GM23338 (cell line): ENCODE data around the gene GSAP. TPM values are rescaled to one million over a fixed set of nuclear protein-coding genes. Genes with fewer than 3 reads are reported as not detected.

Experiments
- ATAC-seq: fragments of 200-7000 bp; cut with Tn5 transposase; 3 replicates; pipeline ENCODE4 v1.9.1; 2020
- DNase-seq: peaks from one replicate; pipeline ENCODE4 v3.0.0-alpha.2; 2015; ENCODE audit warnings: low spot score
- H2AFZ ChIP-seq: fragments of 200-600 bp; sonication (generic); 2 replicates; pipeline ENCODE4 v1.8.0; 2016; ENCODE audit warnings: antibody characterized with exemption, mild to moderate bottlenecking, moderate library complexity
- H3F3A ChIP-seq: fragments of 200-600 bp; sonication (generic); replicated peaks from 2 replicates; pipeline ENCODE4 v1.8.0; 2017; ENCODE audit warnings: antibody characterized with exemption, mixed run types, low read depth
- H3K27ac ChIP-seq: fragments of 200-600 bp; sonication (generic); 2 replicates; pipeline ENCODE4 v1.6.1; 2016; ENCODE audit warnings: low read depth
- H3K27me3 ChIP-seq: fragments of 200-600 bp; sonication (generic); 2 replicates; pipeline ENCODE4 v1.8.0; 2016; ENCODE audit warnings: mild to moderate bottlenecking, mixed run types, moderate library complexity; ENCODE audit not compliant: insufficient read depth
- H3K36me3 ChIP-seq: fragments of 200-600 bp; sonication (generic); 2 replicates; pipeline ENCODE4 v1.8.0; 2016; ENCODE audit warnings: mild to moderate bottlenecking; ENCODE audit not compliant: insufficient read depth
- H3K4me1 ChIP-seq: fragments of 200-600 bp; sonication (generic); 2 replicates; pipeline ENCODE4 v1.8.0; 2016; ENCODE audit warnings: mild to moderate bottlenecking, moderate library complexity; ENCODE audit not compliant: insufficient read depth
- H3K4me2 ChIP-seq: fragments of 200-600 bp; sonication (generic); 2 replicates; pipeline ENCODE4 v1.7.1; 2017; ENCODE audit warnings: mixed run types
- H3K4me3 ChIP-seq: fragments of 200-600 bp; sonication (generic); 2 replicates; pipeline ENCODE4 v1.6.1; 2016; ENCODE audit warnings: mixed run types
- H3K79me2 ChIP-seq: fragments of 200-600 bp; sonication (generic); replicated peaks from 2 replicates; pipeline ENCODE4 v1.8.0; 2017; ENCODE audit warnings: mild to moderate bottlenecking; ENCODE audit not compliant: insufficient read depth
- H3K9me2 ChIP-seq: fragments of 200-600 bp; sonication (generic); 2 replicates; pipeline ENCODE4 v1.8.0; 2017; ENCODE audit not compliant: insufficient read depth
- H4K20me1 ChIP-seq: fragments of 200-600 bp; sonication (generic); replicated peaks from 2 replicates; pipeline ENCODE4 v1.8.0; 2017; ENCODE audit warnings: mild to moderate bottlenecking; ENCODE audit not compliant: insufficient read depth
- H3K27ac Mint-ChIP-seq: 2 replicates; pipeline ENCODE4 v1.8.0; 2020; ENCODE audit warnings: inconsistent platforms, mild to moderate bottlenecking, moderate library complexity, mixed read lengths
- H3K27me3 Mint-ChIP-seq: 3 replicates; pipeline ENCODE4 v1.8.0; 2022; ENCODE audit warnings: low read depth, mild to moderate bottlenecking, moderate library complexity, mixed read lengths, inconsistent platforms; ENCODE audit not compliant: insufficient read depth, poor library complexity
- H3K36me3 Mint-ChIP-seq: 3 replicates; pipeline ENCODE4 v1.8.0; 2021; ENCODE audit warnings: low read depth, mild to moderate bottlenecking, inconsistent platforms, moderate library complexity, mixed read lengths
- H3K4me1 Mint-ChIP-seq: 3 replicates; pipeline ENCODE4 v1.8.0; 2020; ENCODE audit warnings: mild to moderate bottlenecking, inconsistent platforms, mixed read lengths
- H3K4me3 Mint-ChIP-seq: 3 replicates; pipeline ENCODE4 v1.8.0; 2021; ENCODE audit warnings: moderate library complexity, mild to moderate bottlenecking, inconsistent platforms, mixed read lengths
- H3K9me3 Mint-ChIP-seq: 3 replicates; pipeline ENCODE4 v1.8.0; 2020; ENCODE audit warnings: moderate library complexity, mild to moderate bottlenecking, inconsistent platforms, mixed read lengths
- CREB1 ChIP-seq: fragments of 250-450 bp; sonication (Bioruptor Pico); IDR thresholded peaks from 2 replicates; pipeline ENCODE4 v1.5.0; 2020; ENCODE audit warnings: low read depth, mild to moderate bottlenecking, moderate library complexity
- EZH2 ChIP-seq: fragments of 200-600 bp; sonication (generic); IDR thresholded peaks from one replicate; pipeline ENCODE4 v1.8.0; 2017; ENCODE audit warnings: antibody characterized with exemption, mild to moderate bottlenecking, low read depth; ENCODE audit not compliant: unreplicated experiment
- EZH2phosphoT487 ChIP-seq: fragments of 200-600 bp; sonication (generic); IDR thresholded peaks from one replicate; pipeline ENCODE4 v1.8.1; 2018; ENCODE audit warnings: antibody characterized with exemption; ENCODE audit not compliant: unreplicated experiment
- JUNB ChIP-seq: IDR thresholded peaks from one replicate; pipeline ENCODE4 v1.6.1; 2016; ENCODE audit warnings: antibody characterized with exemption; ENCODE audit not compliant: unreplicated experiment
- NANOG ChIP-seq: IDR thresholded peaks from 2 replicates; pipeline ENCODE4 v1.6.1; 2016; ENCODE audit warnings: antibody characterized with exemption, borderline replicate concordance
- POLR2AphosphoS5 ChIP-seq: IDR thresholded peaks from 2 replicates; pipeline ENCODE4 v1.6.1; 2016; ENCODE audit warnings: antibody characterized with exemption, low read depth
- STAT1 ChIP-seq: IDR thresholded peaks from one replicate; pipeline ENCODE4 v1.6.1; 2016; ENCODE audit warnings: antibody characterized with exemption; ENCODE audit not compliant: unreplicated experiment
- ZNF114 ChIP-seq: fragments of 250-450 bp; sonication (Bioruptor Pico); IDR thresholded peaks from 2 replicates; pipeline ENCODE4 v1.5.0; 2020; ENCODE audit warnings: mild to moderate bottlenecking, moderate library complexity
- ZNF331 ChIP-seq: fragments of 250-450 bp; sonication (Bioruptor Pico); IDR thresholded peaks from 2 replicates; pipeline ENCODE4 v1.5.0; 2020; ENCODE audit warnings: low read depth, mild to moderate bottlenecking, moderate library complexity
- polyA plus RNA-seq: library from polyadenylated mRNA; unstranded; fragments of >200 nt; fragmentation: Nextera tagmentation; extraction: Ambion mirVana; gene quantifications from 2 replicates; pipeline ENCODE4 v1.2.1, GENCODE V29; 2016
- total RNA-seq: library from RNA; depleted of rRNA; stranded (reverse); fragments of >200 nt; shearing (Covaris generic); gene quantifications from 2 replicates; pipeline ENCODE4 v1.2.3, GENCODE V29; 2014
- TF ChIP-seq, protein P1 (sequence below): fragments of 250-450 bp; sonication (Bioruptor Pico); IDR thresholded peaks from 2 replicates; pipeline ENCODE4 v1.5.0; 2020; ENCODE audit warnings: mild to moderate bottlenecking, moderate library complexity
- TF ChIP-seq, protein P2 (sequence below): IDR thresholded peaks from 2 replicates; pipeline ENCODE4 v1.6.1; 2016; ENCODE audit warnings: antibody characterized with exemption
- TF ChIP-seq, protein P3 (sequence below), 2 experiments: fragments of 200-600 bp in 1 of 2; sonication (generic) in 1 of 2; conservative IDR thresholded peaks; 2 replicates each; pipeline versions ENCODE4 v1.5.1 to v1.6.1; 2016 to 2017; ENCODE audit warnings: antibody characterized with exemption in 2 of 2, low read depth in 2 of 2, mild to moderate bottlenecking in 2 of 2, moderate library complexity in 1 of 2
- TF ChIP-seq, protein P4 (sequence below): IDR thresholded peaks from one replicate; pipeline ENCODE4 v1.6.1; 2018; ENCODE audit warnings: antibody characterized with exemption; ENCODE audit not compliant: unreplicated experiment

The GSAP gene
- total and polyA plus RNA-seq, 2 experiments from 2014 or later = 0.63 to 1.1 TPM

DNA sequence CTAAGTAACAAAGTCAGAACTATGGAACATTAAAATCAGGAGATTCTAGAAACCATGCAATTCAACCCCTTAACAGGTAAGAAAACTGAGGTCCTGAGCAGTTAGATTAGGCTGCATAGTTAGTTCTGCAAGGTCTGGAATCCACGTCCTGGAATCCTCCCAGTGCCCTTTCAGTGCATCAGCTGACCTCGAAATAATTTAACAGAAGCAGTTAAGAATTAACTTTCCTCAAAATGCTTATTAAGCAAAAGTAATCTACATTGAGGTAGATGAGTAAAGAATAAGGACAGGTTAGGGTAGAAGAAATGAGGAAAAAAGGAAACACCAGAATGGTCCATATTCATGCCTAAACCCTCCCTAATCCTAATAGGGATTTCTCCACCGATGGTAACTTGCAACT, 37.6 kb downstream of the GSAP start:
- no peaks in the 10 kb centered on the region; the same call in 1 of the 3 replicates for H3K4me1 Mint-ChIP-seq
- Histone ChIP-seq H3K4me2 (no peak overlapping the region), H2AFZ (no peak overlapping the region), H3K36me3 (no peaks in the 10 kb centered on the region), H3K27ac (no peak overlapping the region), H3K9me2 (no peaks in the 10 kb centered on the region; the same call in 1 of the 2 replicates), H3K4me1 (no peaks in the 10 kb centered on the region), H4K20me1 (no peaks in the 10 kb centered on the region), H3K27me3 (no peaks in the 10 kb centered on the region), H3K79me2 (no peaks in the 10 kb centered on the region), H3F3A (no peaks in the 10 kb centered on the region), H3K4me3 (no peak overlapping the region)
- DNase-seq = no peak
- H3K27ac Mint-ChIP-seq = no peak overlapping the region
- no peak overlapping the region for H3K4me3 Mint-ChIP-seq
- H3K36me3 Mint-ChIP-seq = no peaks in the 10 kb centered on the region
- no peak for ATAC-seq
- H3K27me3 Mint-ChIP-seq = peaks cover 2% of the 10 kb centered on the region
- TF ChIP-seq JUNB (no peak), EZH2phosphoT487 (no peak), EZH2 (no peak), CREB1 (CRISPR knock-in tag) (no peak), ZNF331 (CRISPR knock-in tag) (no peak), POLR2AphosphoS5 (no peak), ZNF114 (CRISPR knock-in tag) (no peak), STAT1 (no peak), NANOG (no peak)
- TF ChIP-seq, protein P1, sequence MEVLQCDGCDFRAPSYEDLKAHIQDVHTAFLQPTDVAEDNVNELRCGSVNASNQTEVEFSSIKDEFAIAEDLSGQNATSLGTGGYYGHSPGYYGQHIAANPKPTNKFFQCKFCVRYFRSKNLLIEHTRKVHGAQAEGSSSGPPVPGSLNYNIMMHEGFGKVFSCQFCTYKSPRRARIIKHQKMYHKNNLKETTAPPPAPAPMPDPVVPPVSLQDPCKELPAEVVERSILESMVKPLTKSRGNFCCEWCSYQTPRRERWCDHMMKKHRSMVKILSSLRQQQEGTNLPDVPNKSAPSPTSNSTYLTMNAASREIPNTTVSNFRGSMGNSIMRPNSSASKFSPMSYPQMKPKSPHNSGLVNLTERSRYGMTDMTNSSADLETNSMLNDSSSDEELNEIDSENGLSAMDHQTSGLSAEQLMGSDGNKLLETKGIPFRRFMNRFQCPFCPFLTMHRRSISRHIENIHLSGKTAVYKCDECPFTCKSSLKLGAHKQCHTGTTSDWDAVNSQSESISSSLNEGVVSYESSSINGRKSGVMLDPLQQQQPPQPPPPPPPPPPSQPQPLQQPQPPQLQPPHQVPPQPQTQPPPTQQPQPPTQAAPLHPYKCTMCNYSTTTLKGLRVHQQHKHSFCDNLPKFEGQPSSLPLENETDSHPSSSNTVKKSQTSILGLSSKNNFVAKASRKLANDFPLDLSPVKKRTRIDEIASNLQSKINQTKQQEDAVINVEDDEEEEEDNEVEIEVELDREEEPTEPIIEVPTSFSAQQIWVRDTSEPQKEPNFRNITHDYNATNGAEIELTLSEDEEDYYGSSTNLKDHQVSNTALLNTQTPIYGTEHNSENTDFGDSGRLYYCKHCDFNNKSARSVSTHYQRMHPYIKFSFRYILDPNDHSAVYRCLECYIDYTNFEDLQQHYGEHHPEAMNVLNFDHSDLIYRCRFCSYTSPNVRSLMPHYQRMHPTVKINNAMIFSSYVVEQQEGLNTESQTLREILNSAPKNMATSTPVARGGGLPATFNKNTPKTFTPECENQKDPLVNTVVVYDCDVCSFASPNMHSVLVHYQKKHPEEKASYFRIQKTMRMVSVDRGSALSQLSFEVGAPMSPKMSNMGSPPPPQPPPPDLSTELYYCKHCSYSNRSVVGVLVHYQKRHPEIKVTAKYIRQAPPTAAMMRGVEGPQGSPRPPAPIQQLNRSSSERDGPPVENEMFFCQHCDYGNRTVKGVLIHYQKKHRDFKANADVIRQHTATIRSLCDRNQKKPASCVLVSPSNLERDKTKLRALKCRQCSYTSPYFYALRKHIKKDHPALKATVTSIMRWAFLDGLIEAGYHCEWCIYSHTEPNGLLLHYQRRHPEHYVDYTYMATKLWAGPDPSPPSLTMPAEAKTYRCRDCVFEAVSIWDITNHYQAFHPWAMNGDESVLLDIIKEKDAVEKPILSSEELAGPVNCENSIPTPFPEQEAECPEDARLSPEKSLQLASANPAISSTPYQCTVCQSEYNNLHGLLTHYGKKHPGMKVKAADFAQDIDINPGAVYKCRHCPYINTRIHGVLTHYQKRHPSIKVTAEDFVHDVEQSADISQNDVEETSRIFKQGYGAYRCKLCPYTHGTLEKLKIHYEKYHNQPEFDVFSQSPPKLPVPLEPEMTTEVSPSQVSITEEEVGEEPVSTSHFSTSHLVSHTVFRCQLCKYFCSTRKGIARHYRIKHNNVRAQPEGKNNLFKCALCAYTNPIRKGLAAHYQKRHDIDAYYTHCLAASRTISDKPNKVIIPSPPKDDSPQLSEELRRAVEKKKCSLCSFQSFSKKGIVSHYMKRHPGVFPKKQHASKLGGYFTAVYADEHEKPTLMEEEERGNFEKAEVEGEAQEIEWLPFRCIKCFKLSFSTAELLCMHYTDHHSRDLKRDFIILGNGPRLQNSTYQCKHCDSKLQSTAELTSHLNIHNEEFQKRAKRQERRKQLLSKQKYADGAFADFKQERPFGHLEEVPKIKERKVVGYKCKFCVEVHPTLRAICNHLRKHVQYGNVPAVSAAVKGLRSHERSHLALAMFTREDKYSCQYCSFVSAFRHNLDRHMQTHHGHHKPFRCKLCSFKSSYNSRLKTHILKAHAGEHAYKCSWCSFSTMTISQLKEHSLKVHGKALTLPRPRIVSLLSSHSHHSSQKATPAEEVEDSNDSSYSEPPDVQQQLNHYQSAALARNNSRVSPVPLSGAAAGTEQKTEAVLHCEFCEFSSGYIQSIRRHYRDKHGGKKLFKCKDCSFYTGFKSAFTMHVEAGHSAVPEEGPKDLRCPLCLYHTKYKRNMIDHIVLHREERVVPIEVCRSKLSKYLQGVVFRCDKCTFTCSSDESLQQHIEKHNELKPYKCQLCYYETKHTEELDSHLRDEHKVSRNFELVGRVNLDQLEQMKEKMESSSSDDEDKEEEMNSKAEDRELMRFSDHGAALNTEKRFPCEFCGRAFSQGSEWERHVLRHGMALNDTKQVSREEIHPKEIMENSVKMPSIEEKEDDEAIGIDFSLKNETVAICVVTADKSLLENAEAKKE (CRISPR knock-in tag) = no peak
- TF ChIP-seq, protein P2, sequence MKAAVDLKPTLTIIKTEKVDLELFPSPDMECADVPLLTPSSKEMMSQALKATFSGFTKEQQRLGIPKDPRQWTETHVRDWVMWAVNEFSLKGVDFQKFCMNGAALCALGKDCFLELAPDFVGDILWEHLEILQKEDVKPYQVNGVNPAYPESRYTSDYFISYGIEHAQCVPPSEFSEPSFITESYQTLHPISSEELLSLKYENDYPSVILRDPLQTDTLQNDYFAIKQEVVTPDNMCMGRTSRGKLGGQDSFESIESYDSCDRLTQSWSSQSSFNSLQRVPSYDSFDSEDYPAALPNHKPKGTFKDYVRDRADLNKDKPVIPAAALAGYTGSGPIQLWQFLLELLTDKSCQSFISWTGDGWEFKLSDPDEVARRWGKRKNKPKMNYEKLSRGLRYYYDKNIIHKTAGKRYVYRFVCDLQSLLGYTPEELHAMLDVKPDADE = no peak
- TF ChIP-seq, protein P3, sequence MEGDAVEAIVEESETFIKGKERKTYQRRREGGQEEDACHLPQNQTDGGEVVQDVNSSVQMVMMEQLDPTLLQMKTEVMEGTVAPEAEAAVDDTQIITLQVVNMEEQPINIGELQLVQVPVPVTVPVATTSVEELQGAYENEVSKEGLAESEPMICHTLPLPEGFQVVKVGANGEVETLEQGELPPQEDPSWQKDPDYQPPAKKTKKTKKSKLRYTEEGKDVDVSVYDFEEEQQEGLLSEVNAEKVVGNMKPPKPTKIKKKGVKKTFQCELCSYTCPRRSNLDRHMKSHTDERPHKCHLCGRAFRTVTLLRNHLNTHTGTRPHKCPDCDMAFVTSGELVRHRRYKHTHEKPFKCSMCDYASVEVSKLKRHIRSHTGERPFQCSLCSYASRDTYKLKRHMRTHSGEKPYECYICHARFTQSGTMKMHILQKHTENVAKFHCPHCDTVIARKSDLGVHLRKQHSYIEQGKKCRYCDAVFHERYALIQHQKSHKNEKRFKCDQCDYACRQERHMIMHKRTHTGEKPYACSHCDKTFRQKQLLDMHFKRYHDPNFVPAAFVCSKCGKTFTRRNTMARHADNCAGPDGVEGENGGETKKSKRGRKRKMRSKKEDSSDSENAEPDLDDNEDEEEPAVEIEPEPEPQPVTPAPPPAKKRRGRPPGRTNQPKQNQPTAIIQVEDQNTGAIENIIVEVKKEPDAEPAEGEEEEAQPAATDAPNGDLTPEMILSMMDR (conservative IDR thresholded peaks at IDR 0.05; ENCODE audit: low read depth in 2 of 2) = no peak
- TF ChIP-seq, protein P4, sequence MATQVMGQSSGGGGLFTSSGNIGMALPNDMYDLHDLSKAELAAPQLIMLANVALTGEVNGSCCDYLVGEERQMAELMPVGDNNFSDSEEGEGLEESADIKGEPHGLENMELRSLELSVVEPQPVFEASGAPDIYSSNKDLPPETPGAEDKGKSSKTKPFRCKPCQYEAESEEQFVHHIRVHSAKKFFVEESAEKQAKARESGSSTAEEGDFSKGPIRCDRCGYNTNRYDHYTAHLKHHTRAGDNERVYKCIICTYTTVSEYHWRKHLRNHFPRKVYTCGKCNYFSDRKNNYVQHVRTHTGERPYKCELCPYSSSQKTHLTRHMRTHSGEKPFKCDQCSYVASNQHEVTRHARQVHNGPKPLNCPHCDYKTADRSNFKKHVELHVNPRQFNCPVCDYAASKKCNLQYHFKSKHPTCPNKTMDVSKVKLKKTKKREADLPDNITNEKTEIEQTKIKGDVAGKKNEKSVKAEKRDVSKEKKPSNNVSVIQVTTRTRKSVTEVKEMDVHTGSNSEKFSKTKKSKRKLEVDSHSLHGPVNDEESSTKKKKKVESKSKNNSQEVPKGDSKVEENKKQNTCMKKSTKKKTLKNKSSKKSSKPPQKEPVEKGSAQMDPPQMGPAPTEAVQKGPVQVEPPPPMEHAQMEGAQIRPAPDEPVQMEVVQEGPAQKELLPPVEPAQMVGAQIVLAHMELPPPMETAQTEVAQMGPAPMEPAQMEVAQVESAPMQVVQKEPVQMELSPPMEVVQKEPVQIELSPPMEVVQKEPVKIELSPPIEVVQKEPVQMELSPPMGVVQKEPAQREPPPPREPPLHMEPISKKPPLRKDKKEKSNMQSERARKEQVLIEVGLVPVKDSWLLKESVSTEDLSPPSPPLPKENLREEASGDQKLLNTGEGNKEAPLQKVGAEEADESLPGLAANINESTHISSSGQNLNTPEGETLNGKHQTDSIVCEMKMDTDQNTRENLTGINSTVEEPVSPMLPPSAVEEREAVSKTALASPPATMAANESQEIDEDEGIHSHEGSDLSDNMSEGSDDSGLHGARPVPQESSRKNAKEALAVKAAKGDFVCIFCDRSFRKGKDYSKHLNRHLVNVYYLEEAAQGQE = no peak
- no peaks in the 10 kb centered on the region for H3K9me3 Mint-ChIP-seq
